Panc1 (cell line): ENCODE data around the gene BANF1. TPM values are rescaled to one million over a fixed set of nuclear protein-coding genes. Genes with fewer than 3 reads are reported as not detected.
A peak's percentile ranks its signal among the peaks of the same experiment; 100 is the strongest.

Source experiments
- ATAC-seq: fragments of 200-7000 bp; cut with Tn5 transposase; 2 replicates; pipeline ENCODE4 v1.9.1; 2020; ENCODE audit warnings: mild to moderate bottlenecking, moderate library complexity
- BruUV-seq: library from RNA; stranded (reverse); fragments of 400-500 nt; replicated peaks from 2 replicates; lab custom pipeline; 2021; lab: Mats Ljungman, UMichigan
- CTCF ChIA-PET: fragments of 300-600 bp; sonication (Branson Sonifier 250); formaldehyde crosslinking; loops from one replicate; lab custom pipeline; 2022; ENCODE audit warnings: antibody characterized with exemption; lab: Charles Lee
- POLR2A ChIA-PET: fragments of 300-600 bp; sonication (Branson Sonifier 250); formaldehyde crosslinking; loops from one replicate; lab custom pipeline; 2022; ENCODE audit warnings: antibody characterized with exemption; lab: Charles Lee
- DNase-seq: peaks from one replicate; pipeline ENCODE4 v3.0.0-alpha.2; 2010; ENCODE audit warnings: low read depth, low spot score
- H3K27ac ChIP-seq: 2 replicates; pipeline ENCODE4 v1.5.1; 2011; ENCODE audit warnings: mild to moderate bottlenecking, low read length, inconsistent platforms
- H3K27me3 ChIP-seq: fragments of 200-500 bp; sonication (Bioruptor generic); 2 replicates; pipeline ENCODE4 v1.6.0; 2014; ENCODE audit warnings: low read length, inconsistent platforms; ENCODE audit not compliant: control insufficient read depth, insufficient read depth
- H3K36me3 ChIP-seq: fragments of 200-500 bp; sonication (Bioruptor generic); 2 replicates; pipeline ENCODE4 v1.5.1; 2014; ENCODE audit warnings: inconsistent platforms, mild to moderate bottlenecking, low read length, moderate library complexity; ENCODE audit not compliant: control insufficient read depth, insufficient read depth
- H3K4me1 ChIP-seq: 2 replicates; pipeline ENCODE4 v1.5.1; 2011; ENCODE audit warnings: inconsistent platforms, mild to moderate bottlenecking, low read length, moderate library complexity; ENCODE audit not compliant: control insufficient read depth, insufficient read depth
- H3K4me3 ChIP-seq, 2 experiments: 2 replicates each; pipeline ENCODE4 v1.5.1; 2011 to 2012; ENCODE audit warnings: low read depth in 2 of 2, low read length in 2 of 2, mild to moderate bottlenecking in 2 of 2, inconsistent platforms in 1 of 2, moderate library complexity in 1 of 2
- H3K9me3 ChIP-seq: fragments of 200-500 bp; sonication (Bioruptor generic); 2 replicates; pipeline ENCODE4 v1.5.1; 2014; ENCODE audit warnings: low read depth, mild to moderate bottlenecking, inconsistent platforms, low read length, moderate library complexity; ENCODE audit not compliant: control insufficient read depth, insufficient read depth
- CTCF ChIP-seq: fragments of 450-650 bp; IDR thresholded peaks from 2 replicates; pipeline ENCODE4 v1.5.1; 2017; ENCODE audit warnings: mild to moderate bottlenecking
- POLR2AphosphoS5 ChIP-seq: IDR thresholded peaks from 2 replicates; pipeline ENCODE4 v1.6.1; 2012; ENCODE audit warnings: mild to moderate bottlenecking, low read depth, low read length, moderate library complexity
- REST ChIP-seq, 2 experiments: IDR thresholded peaks; 2 replicates each; pipeline ENCODE4 v1.6.1; 2011 to 2012; ENCODE audit warnings: low read depth in 2 of 2, control low read depth in 1 of 2, low read length in 1 of 2, mild to moderate bottlenecking in 1 of 2, moderate library complexity in 1 of 2; ENCODE audit not compliant: insufficient read depth in 1 of 2
- SIN3A ChIP-seq: IDR thresholded peaks from 2 replicates; pipeline ENCODE4 v1.6.1; 2012; ENCODE audit warnings: low read depth, mild to moderate bottlenecking, low read length, moderate library complexity, borderline replicate concordance; ENCODE audit not compliant: insufficient read depth
- TCF7L2 ChIP-seq: IDR thresholded peaks from 2 replicates; pipeline ENCODE4 v1.6.1; 2011; ENCODE audit warnings: mild to moderate bottlenecking, low read depth, low read length, inconsistent platforms
- in situ Hi-C: cut with HindIII; loops from 2 replicates; pipeline ENCODE4 v1.10.0; 2016; ENCODE audit warnings: low sequenced_read_pairs, low pct_unique_long_range_greater_than_20kb
- intact Hi-C: fragments of 100-400 bp; cut with micrococcal nuclease; formaldehyde crosslinking; loops from one replicate; pipeline ENCODE4 v1.10.0; 2022; ENCODE audit not compliant: unreplicated experiment
- total RNA-seq: library from RNA; stranded (reverse); gene quantifications from one replicate; pipeline ENCODE4 v1.2.1, GENCODE V29; 2021; ENCODE audit not compliant: unreplicated experiment

Gene BANF1
- total RNA-seq, 1 experiment from 2014 or later = 494 TPM

- POLR2A ChIA-PET = interaction anchor here (0.5 kb wide), 1 partner anchor 499 kb away, joined by 5 read pairs; no protein-coding TSS in a partner anchor
- H3K4me1 ChIP-seq = peaks cover 45% of the 10 kb centered on the region
- H3K4me3 ChIP-seq = no peak overlapping the region
- H3K36me3 ChIP-seq = peaks cover 10% of the 10 kb centered on the region; the same call in 1 of the 2 replicates
- TF ChIP-seq POLR2AphosphoS5 (no peak), CTCF (no peak), SIN3A (no peak), TCF7L2 (no peak), REST (IDR thresholded peaks at IDR 0.05; ENCODE audit: insufficient read depth in 1 of 2, low read depth in 2 of 2, low read length in 1 of 2) (no peak)
- no peak for ATAC-seq
- no TSS peak for BruUV-seq
- no peaks in the 10 kb centered on the region for H3K9me3 ChIP-seq
- intact Hi-C loops = no loop called here
- no peak for DNase-seq
- peak overlapping the region; percentile 64; the same call in 1 of the 2 replicates for H3K27ac ChIP-seq
- CTCF ChIA-PET = no interaction called here
- no peaks in the 10 kb centered on the region for H3K27me3 ChIP-seq
- in situ Hi-C loops = no loop called here
Observed at GRCh38 chr11:66007201-66007634, 4.9 kb downstream of the BANF1 start.

GRCh38 chr11:66008095-66008467 lies 5.8 kb downstream of the BANF1 start:
- BruUV-seq = no TSS peak
- no peak overlapping the region for H3K4me3 ChIP-seq
- intact Hi-C loops (no loop called here), in situ Hi-C loops (no loop called here)
- peaks cover 7% of the 10 kb centered on the region; the same call in 1 of the 2 replicates for H3K36me3 ChIP-seq
- no peaks in the 10 kb centered on the region for H3K9me3 ChIP-seq
- CTCF ChIA-PET = interaction anchor here (0.8 kb wide), 1 partner anchor 14 kb away, joined by 4 read pairs; no protein-coding TSS in a partner anchor
- peak overlapping the region; percentile 10; the same call in 1 of the 2 replicates for H3K27ac ChIP-seq
- H3K4me1 ChIP-seq = peaks cover 48% of the 10 kb centered on the region
- TF ChIP-seq REST (IDR thresholded peaks at IDR 0.05; ENCODE audit: insufficient read depth in 1 of 2, low read depth in 2 of 2, low read length in 1 of 2) (no peak), CTCF (no peak), SIN3A (no peak), POLR2AphosphoS5 (no peak), TCF7L2 (no peak)
- POLR2A ChIA-PET = no interaction called here
- no peaks in the 10 kb centered on the region for H3K27me3 ChIP-seq
- ATAC-seq (no peak), DNase-seq (no peak)
